ENCODE measurements around the gene ADAMTS4. TPM values are rescaled to one million over a fixed set of nuclear protein-coding genes. Genes with fewer than 3 reads are reported as not detected.
"Not testable (repeated sequence)": the region's sequence is repeated elsewhere in the genome, so short reads cannot be mapped to it uniquely, and the experiment has no call there.

ADAMTS4 gene
- polyA plus RNA-seq (2014; cell fraction: cytosol; rRNA removed): 10.0 and 12.4 TPM in 2 replicates
- 3.5 and 5.3 TPM in 2 replicates for polyA plus RNA-seq (2014; cell fraction: nucleus; rRNA removed)

DNA sequence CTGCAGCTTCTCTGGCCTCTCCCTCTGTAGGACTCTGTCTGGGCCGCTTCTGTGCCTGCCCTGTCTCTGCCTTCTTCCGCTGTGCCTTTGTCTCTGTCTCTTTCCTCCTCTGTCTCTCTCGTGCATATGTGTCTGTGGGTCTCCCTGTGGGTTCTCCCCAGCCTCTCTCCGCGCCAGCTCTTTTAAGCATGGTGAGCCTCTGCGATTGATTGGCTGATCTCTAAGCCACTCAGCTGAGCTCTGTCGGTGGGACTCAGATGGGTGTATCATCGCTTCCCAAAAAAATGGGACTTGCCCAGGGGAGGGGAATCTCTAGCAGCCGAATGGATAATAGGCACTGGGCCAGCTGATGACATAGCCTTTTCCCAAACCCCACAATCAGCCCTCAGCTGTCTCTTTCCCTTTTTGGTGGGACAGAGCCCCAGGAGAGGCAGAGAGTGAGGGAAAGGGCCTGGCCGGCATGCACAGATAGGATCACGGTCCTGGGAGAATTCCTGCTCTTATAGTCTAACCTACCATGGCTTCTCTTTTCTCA is at the start of gene ADAMTS4:
TSS of gene ADAMTS4 (minus strand) at position 158 of the 535 bp plus-strand sequence. CDS start 427 bp downstream, outside the sequence.
- DNase-seq (ENCODE audit: low spot score): peak; percentile 86

GRCh38 chr1:161244888-161245287 is 46.0 kb upstream of the ADAMTS4 start:
- no peak for DNase-seq (ENCODE audit: low spot score)

DNA sequence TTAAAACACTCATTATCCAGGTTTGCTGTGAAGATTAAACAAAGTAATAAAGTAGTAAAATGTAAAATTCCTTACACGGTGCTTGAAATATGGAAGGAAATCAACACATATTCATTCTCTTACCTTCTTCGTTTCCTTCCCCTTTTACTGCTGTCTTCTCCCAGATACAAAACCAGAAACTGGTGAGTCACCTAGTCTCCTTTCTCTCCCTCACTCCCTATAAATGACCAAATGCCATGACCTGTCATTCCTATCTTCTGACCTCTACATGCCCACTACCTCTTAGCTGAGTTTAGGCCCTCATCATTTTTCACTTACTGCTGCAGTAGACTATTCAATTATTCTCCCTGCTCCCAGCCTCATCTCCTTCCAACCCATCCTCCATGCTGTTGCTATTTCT is 43.5 kb upstream of the ADAMTS4 start:
- no peak for DNase-seq (ENCODE audit: low spot score)

DNA sequence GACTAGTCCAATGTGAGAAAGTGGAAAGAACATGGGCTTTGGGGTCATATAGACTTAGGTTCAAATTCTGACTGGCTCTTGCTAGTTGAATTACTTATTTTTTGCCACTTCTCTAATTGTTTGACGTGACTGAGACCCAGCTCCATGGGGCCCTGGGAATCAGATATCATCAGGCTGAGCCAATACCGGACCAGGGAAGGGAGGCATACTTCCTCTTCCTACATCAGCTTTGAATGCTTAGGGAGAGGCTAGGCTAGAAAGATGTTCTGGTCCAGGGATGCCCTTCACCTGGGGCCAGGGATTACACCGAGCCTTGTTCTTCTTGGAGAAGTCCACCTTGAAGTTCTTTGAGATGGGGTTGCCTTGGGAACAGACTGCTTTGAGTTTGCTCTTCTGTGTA is 42.8 kb upstream of the ADAMTS4 start:
- DNase-seq (ENCODE audit: low spot score): no peak

DNA sequence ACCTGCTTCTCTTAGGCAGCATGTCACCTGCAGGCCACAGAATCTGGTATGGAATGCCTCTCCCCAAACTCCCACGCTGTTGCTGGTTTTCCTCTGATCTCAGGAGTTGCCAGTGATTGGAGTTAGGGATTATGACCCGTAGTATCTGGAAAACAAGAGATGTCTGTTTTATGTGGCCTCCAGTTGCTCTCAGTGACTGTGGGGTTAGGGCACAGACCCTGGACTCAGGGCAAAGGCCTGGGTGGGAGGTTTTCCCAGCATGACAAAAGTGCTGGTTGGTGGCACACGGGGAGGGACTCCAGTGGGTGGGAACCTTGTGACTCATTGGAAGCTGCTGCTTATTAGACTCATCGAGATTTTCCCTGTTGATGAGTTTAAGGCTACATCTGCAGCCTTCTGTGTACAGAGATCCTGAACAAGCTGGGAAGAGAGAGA is 39.2 kb upstream of the ADAMTS4 start, which contains the start of gene NR1I3:
TSS of gene NR1I3 (minus strand) at position 165 of the 435 bp plus-strand sequence. CDS start 1,638 bp downstream, outside the sequence.
- DNase-seq (ENCODE audit: low spot score): no peak

GRCh38 chr1:161235957-161236775 is 37.3 kb upstream of the ADAMTS4 start:
- DNase-seq (ENCODE audit: low spot score): no peak

DNA sequence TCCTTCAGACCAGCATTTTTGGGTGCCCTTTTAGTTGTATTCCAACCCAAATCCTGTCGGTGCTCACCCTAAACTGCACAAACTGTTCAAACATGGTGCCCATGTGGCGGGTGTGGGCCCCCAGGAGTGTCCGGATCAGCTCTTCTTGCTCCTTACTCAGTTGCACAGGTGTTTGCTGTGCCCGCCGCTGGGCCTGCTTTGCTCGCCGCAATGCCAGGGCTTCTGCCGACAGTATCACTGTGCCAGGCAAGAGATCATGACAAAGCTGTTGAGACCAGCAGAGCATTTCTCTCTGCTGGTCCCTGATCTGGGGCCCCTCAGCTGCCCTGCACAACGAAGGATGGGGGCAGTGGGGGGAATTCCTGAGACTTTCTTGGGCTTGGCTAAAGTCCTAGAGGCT is 34.2 kb upstream of the ADAMTS4 start:
- DNase-seq (ENCODE audit: low spot score): no peak

- DNase-seq (ENCODE audit: low spot score): no peak
Observed at GRCh38 chr1:161230762-161231161, 31.9 kb upstream of the ADAMTS4 start.

DNA sequence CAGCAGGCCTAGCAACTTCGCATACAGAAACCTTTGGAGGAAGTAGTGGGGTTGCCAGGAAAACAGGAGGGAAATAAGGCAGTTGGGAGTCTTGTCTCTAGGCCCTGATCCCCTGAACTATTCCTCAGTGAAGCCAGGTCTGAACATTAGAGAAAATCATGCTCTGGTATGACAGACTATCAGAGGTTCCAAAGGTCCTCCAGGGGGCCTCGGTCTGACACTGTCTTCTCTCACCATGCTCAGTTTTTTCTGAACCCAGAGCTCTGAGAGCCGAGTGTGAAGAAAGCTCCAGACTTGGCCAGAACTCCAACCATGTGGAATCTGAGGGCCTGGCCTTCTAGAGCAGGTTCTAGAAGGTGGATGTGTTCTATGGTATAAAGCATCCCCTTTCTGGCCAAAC is 31.0 kb upstream of the ADAMTS4 start:
- no peak for DNase-seq (ENCODE audit: low spot score)

GRCh38 chr1:161228032-161228431 is 29.2 kb upstream of the ADAMTS4 start:
- no peak for DNase-seq (ENCODE audit: low spot score)

DNA sequence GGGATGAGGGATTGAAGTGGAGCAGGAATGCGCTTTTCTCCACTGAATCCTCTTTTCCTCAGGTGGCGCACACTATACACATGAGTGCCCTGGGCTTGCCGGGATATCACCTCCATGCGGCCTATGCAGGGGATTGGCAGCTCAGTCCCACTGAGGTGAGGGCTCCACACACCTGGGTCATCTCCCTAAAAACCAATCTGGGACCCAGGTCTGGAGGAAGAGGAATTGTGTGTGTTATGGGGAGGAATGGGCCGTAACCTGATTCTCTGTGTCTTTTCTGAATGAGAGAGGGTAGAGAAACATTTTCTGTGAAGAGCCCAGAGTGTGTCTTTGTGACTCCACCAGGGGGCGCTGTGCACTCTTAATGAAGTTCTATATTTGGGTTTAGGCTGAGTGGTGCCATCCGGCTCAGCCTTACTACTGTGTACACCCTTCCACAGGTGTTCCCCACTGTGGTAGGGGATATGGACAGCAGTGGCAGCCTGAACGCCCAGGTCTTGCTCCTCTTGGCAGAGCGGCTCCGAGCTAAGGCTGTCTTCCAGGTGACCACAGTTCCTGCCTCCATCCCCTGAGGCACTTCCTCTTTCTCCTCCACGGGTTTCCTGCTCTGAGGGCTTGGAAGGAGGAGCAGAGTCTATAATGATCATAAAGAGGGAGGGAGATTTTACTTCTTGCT is 28.5 kb upstream of the ADAMTS4 start:
- peak; percentile 77 for DNase-seq (ENCODE audit: low spot score)

DNA sequence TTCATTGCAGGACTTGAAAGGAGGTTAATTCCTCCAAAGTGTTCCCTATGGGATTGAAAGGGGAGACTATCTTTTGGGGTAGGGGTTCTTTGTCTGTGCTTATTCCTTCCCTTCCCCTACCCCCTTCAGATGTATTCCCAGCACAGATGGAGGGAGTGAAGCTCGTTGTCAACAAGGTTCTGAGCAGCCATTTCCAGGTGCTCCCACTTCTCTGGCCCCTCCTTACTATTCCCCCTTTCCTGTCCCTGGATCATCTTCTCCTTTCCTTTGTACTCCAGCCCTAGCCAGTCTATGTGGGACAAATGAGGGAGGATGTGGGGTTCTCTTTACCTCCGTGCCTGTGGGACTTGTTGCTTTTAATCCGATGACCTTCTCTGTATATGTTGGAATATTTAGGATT is 27.9 kb upstream of the ADAMTS4 start:
- no peak for DNase-seq (ENCODE audit: low spot score)

- DNase-seq (ENCODE audit: low spot score): no peak
Observed at GRCh38 chr1:161226320-161226711, 27.5 kb upstream of the ADAMTS4 start.

GRCh38 chr1:161225534-161226319 is 26.9 kb upstream of the ADAMTS4 start, which contains the start of gene TOMM40L:
TSS of gene TOMM40L (plus strand) at chr1:161226060. CDS start at chr1:161226490, 430 bp downstream.
- DNase-seq (ENCODE audit: low spot score): peak; percentile 100

- no peak for DNase-seq (ENCODE audit: low spot score)
Observed at GRCh38 chr1:161225178-161225533, 26.3 kb upstream of the ADAMTS4 start.

GRCh38 chr1:161224695-161225087 is 25.8 kb upstream of the ADAMTS4 start:
- not testable (repeated sequence) for DNase-seq (ENCODE audit: low spot score)

GRCh38 chr1:161223805-161224694 is 25.2 kb upstream of the ADAMTS4 start:
- no peak for DNase-seq (ENCODE audit: low spot score)

DNA sequence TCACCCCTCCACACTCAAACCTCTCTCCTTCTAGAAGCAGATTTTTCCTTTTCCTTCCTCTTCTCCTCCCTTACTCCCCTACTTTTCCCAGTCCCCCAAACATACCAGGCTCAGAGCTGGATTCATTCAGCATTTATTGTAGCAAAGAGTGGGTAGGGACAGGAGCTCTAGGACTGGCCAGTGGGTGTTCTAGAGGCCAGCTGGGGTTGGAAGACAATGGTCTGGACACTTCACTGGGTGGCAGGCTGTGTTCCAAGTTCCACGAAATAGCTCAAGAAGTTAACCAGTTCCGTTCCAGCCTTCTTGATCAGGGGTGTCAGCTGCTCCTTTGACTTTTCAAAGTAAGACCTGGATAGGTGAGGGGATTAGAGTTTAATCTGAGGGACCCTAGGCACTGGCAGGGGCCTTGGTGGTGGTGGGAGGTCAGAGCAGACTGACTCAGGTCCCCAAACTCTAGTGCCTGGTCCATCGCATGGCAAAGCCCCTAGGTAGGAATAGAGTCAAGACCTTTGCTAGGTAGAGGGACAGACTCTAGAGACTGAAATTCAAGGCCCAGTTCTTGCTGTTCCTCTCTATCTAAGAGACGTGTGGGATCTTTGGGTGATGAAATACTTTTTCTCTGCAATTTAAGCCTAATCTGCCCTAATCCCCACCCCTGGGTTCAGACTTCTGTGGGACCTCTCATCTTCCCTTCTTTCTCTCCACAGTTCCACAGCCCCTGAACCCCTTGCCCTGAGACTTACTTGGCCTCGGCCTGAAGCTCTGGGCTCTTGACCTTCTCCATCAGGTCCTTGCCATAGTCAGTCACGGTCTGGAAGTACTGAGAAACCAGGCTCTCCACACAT is 23.5 kb upstream of the ADAMTS4 start:
- no peak for DNase-seq (ENCODE audit: low spot score)

GRCh38 chr1:161220002-161220401 is 21.1 kb upstream of the ADAMTS4 start:
- DNase-seq (ENCODE audit: low spot score): peak; percentile 60

Data from SK-N-DZ (cell line).